Sigmoid colon (tissue), 3 donors: ENCODE data around the gene TMEM201.

Source experiments
- POLR2A ChIP-seq, 2 donors: fragments of 450-650 bp; IDR thresholded peaks; one replicate each; pipeline ENCODE4 v1.6.1; 2016; ENCODE audit warnings: antibody characterized with exemption in 2 of 2, mild to moderate bottlenecking in 2 of 2, moderate library complexity in 2 of 2
- TF ChIP-seq, protein P1 (sequence below), 4 experiments: fragments of 450-650 bp in 3 of 4; fragments of 200-600 bp in 1 of 4; IDR thresholded peaks; one replicate each; pipeline ENCODE4 v1.5.1; 2016 to 2019; ENCODE audit warnings: antibody characterized with exemption in 4 of 4, mild to moderate bottlenecking in 3 of 4, moderate library complexity in 2 of 4

DNA sequence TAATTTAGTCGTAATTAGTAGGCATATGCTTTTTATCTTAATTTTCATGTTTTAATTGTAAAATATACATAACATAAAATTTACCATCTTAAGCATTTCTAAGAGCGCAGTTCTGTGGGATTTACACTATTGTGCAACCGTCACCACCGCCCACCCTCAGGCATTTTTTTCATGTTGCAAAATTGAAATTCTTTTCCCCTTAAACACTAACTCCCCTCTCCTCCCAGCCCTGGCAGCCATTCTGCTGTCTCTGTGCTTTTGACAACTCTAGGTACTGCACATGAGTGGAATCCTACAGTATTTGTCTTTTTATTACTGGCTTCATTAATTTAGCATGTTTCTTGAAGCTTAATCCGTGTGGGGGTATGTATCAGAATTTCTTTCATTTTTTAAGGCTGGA lies 70.6 kb downstream of the TMEM201 start:
- TF ChIP-seq, protein P1, sequence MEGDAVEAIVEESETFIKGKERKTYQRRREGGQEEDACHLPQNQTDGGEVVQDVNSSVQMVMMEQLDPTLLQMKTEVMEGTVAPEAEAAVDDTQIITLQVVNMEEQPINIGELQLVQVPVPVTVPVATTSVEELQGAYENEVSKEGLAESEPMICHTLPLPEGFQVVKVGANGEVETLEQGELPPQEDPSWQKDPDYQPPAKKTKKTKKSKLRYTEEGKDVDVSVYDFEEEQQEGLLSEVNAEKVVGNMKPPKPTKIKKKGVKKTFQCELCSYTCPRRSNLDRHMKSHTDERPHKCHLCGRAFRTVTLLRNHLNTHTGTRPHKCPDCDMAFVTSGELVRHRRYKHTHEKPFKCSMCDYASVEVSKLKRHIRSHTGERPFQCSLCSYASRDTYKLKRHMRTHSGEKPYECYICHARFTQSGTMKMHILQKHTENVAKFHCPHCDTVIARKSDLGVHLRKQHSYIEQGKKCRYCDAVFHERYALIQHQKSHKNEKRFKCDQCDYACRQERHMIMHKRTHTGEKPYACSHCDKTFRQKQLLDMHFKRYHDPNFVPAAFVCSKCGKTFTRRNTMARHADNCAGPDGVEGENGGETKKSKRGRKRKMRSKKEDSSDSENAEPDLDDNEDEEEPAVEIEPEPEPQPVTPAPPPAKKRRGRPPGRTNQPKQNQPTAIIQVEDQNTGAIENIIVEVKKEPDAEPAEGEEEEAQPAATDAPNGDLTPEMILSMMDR (IDR thresholded peaks at IDR 0.05), result no peak
- TF ChIP-seq POLR2A (IDR thresholded peaks at IDR 0.05), result no peak
